ENCODE measurements around the gene CHCHD6. TPM values are rescaled to one million over a fixed set of nuclear protein-coding genes. Genes with fewer than 3 reads are reported as not detected.

The CHCHD6 gene
- total RNA-seq, 1 experiment from 2014 or later: 47.7 TPM

DNA sequence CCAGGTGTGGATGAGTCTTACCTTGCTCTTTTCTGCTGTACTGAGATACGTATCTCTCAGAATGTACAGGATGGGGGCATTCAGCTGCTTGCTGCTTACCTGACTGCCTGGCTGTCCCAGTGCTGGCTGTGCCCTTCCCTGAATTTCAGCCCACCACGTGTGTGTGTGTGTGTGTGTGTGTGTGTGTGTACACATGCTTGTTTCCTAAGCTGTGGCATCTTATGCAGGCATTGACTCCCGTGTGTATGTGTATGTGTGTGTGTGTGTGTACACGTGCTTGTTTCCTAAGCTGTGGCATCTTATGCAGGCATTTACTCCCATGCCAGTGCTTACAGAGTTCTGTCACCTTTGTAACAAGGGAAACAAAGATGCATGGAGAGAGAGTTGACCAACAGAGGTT, 218.4 kb downstream of the CHCHD6 start:
- BruUV-seq (replicated peaks): no TSS peak
- Histone ChIP-seq H4K20me1 (ENCODE audit: insufficient read depth) (no peaks in the 10 kb centered on the region), H3K4me3 (no peak overlapping the region), H3K79me2 (ENCODE audit: low read depth) (no peaks in the 10 kb centered on the region), H3K4me1 (replicated peaks; ENCODE audit: insufficient read depth) (peaks cover 18% of the 10 kb centered on the region), H2AFZ (no peak overlapping the region), H3K36me3 (ENCODE audit: low read depth) (no peaks in the 10 kb centered on the region), H3K27me3 (ENCODE audit: insufficient read depth, low read depth) (no peaks in the 10 kb centered on the region), H3K9me3 (ENCODE audit: insufficient read depth, low read depth) (no peaks in the 10 kb centered on the region), H3F3A (ENCODE audit: insufficient read depth, low read depth) (no peaks in the 10 kb centered on the region; the same call in 1 of the 2 replicates), H3K9me2 (ENCODE audit: insufficient read depth) (no peaks in the 10 kb centered on the region), H3K4me2 (no peak overlapping the region), H3K27ac (no peak overlapping the region)
- POLR2A ChIA-PET (ENCODE audit: unreplicated experiment): no interaction called here
- CTCF ChIA-PET: no interaction called here
- no peak for DNase-seq
- no peak for TF ChIP-seq EZH2 (IDR thresholded peaks at IDR 0.05; ENCODE audit: low read depth)
- TF ChIP-seq, protein P1, sequence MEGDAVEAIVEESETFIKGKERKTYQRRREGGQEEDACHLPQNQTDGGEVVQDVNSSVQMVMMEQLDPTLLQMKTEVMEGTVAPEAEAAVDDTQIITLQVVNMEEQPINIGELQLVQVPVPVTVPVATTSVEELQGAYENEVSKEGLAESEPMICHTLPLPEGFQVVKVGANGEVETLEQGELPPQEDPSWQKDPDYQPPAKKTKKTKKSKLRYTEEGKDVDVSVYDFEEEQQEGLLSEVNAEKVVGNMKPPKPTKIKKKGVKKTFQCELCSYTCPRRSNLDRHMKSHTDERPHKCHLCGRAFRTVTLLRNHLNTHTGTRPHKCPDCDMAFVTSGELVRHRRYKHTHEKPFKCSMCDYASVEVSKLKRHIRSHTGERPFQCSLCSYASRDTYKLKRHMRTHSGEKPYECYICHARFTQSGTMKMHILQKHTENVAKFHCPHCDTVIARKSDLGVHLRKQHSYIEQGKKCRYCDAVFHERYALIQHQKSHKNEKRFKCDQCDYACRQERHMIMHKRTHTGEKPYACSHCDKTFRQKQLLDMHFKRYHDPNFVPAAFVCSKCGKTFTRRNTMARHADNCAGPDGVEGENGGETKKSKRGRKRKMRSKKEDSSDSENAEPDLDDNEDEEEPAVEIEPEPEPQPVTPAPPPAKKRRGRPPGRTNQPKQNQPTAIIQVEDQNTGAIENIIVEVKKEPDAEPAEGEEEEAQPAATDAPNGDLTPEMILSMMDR (conservative IDR thresholded peaks at IDR 0.05): no peak
- intact Hi-C loops (cut with micrococcal nuclease; ENCODE audit: unreplicated experiment): no loop called here

DNA sequence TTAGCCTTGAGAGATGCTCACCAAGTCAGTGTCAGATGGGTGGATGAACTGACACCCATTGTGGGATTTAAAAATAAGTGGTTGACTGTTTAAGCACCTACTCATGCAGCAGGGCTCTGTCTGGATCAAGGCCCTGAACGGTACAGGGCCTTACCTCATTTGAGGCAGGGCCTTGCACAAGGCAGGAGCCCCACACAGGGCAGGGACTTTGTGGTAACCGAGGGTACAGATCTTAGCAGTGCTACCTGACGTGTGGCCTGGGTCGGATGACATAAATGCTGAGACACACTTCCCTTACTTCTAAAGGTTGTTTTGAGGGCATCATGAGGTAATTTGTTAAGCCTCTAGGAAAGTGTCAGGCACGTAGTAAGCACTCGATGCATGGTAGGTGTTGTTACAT, 219.4 kb downstream of the CHCHD6 start:
- no TSS peak for BruUV-seq (replicated peaks)
- Histone ChIP-seq H3K9me2 (ENCODE audit: insufficient read depth) (no peaks in the 10 kb centered on the region), H3K27ac (no peak overlapping the region), H3K4me1 (replicated peaks; ENCODE audit: insufficient read depth) (peaks cover 19% of the 10 kb centered on the region), H2AFZ (no peak overlapping the region), H3K4me2 (no peak overlapping the region), H3F3A (ENCODE audit: insufficient read depth, low read depth) (no peaks in the 10 kb centered on the region; the same call in 1 of the 2 replicates), H4K20me1 (ENCODE audit: insufficient read depth) (no peaks in the 10 kb centered on the region), H3K36me3 (ENCODE audit: low read depth) (no peaks in the 10 kb centered on the region), H3K79me2 (ENCODE audit: low read depth) (no peaks in the 10 kb centered on the region), H3K27me3 (ENCODE audit: insufficient read depth, low read depth) (no peaks in the 10 kb centered on the region), H3K4me3 (no peak overlapping the region), H3K9me3 (ENCODE audit: insufficient read depth, low read depth) (no peaks in the 10 kb centered on the region)
- ChIA-PET CTCF (no interaction called here), POLR2A (ENCODE audit: unreplicated experiment) (no interaction called here)
- intact Hi-C loops (cut with micrococcal nuclease; ENCODE audit: unreplicated experiment): no loop called here
- no peak for DNase-seq
- TF ChIP-seq, protein P1 (conservative IDR thresholded peaks at IDR 0.05): no peak
- no peak for TF ChIP-seq EZH2 (IDR thresholded peaks at IDR 0.05; ENCODE audit: low read depth)

DNA sequence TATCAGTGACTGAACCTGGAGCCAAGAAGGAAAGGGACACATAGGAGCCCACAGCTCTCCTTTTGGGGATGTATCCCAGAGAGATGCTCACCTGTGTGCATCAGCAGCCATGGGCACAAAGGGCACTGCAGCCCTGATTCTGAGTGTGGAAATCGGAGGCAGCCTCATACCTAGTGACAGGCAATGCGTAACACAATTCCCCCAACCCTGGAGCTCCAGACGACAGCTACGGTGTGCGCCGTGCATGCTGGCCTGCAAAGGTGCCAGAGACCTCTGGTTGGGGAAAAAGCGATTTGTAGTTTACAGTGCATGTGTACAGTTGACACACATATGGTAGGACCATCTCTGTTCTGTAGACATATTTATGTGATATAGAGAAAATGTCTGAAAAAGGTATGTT, 219.9 kb downstream of the CHCHD6 start:
- Histone ChIP-seq H3K9me2 (ENCODE audit: insufficient read depth) (no peaks in the 10 kb centered on the region), H3K9me3 (ENCODE audit: insufficient read depth, low read depth) (no peaks in the 10 kb centered on the region), H3F3A (ENCODE audit: insufficient read depth, low read depth) (no peaks in the 10 kb centered on the region; the same call in 1 of the 2 replicates), H3K4me1 (replicated peaks; ENCODE audit: insufficient read depth) (peaks cover 23% of the 10 kb centered on the region), H3K36me3 (ENCODE audit: low read depth) (no peaks in the 10 kb centered on the region), H3K27me3 (ENCODE audit: insufficient read depth, low read depth) (no peaks in the 10 kb centered on the region), H3K79me2 (ENCODE audit: low read depth) (no peaks in the 10 kb centered on the region), H3K4me2 (no peak overlapping the region), H3K27ac (no peak overlapping the region), H4K20me1 (ENCODE audit: insufficient read depth) (no peaks in the 10 kb centered on the region), H3K4me3 (no peak overlapping the region), H2AFZ (no peak overlapping the region)
- intact Hi-C loops (cut with micrococcal nuclease; ENCODE audit: unreplicated experiment): no loop called here
- ChIA-PET POLR2A (ENCODE audit: unreplicated experiment) (no interaction called here), CTCF (no interaction called here)
- no peak for DNase-seq
- no TSS peak for BruUV-seq (replicated peaks)
- TF ChIP-seq, protein P1 (conservative IDR thresholded peaks at IDR 0.05): no peak
- no peak for TF ChIP-seq EZH2 (IDR thresholded peaks at IDR 0.05; ENCODE audit: low read depth)

All from PC-9 (cell line).